Fibroblast of the conjunctiva (primary cell): Measurements from ENCODE around the gene CANX.

Experiments
- DNase-seq: peaks from one replicate; pipeline ENCODE4 v3.0.0-alpha.2; 2010; ENCODE audit warnings: low read depth

Gene CANX

GRCh38 chr5:179753971-179754370, 55.2 kb downstream of the CANX start:
- no peak for DNase-seq

- DNase-seq = no peak
These were observed 56.3 kb downstream of the CANX start for GRCh38 chr5:179755022-179755421.

GRCh38 chr5:179758955-179759354, 60.2 kb downstream of the CANX start:
- DNase-seq = no peak

- no peak for DNase-seq
These were observed 61.1 kb downstream of the CANX start for GRCh38 chr5:179759581-179760551.

- DNase-seq = no peak
These were observed 63.5 kb downstream of the CANX start for GRCh38 chr5:179762079-179762780.

- DNase-seq = no peak
These were observed 64.0 kb downstream of the CANX start for GRCh38 chr5:179762781-179763176.

GRCh38 chr5:179763215-179763945, 64.6 kb downstream of the CANX start:
- DNase-seq = peak; percentile 74

GRCh38 chr5:179764056-179764455, 65.3 kb downstream of the CANX start:
- DNase-seq = no peak

- peak; percentile 55 for DNase-seq
These were observed 66.6 kb downstream of the CANX start for GRCh38 chr5:179765400-179765799.

- DNase-seq = no peak
These were observed 67.4 kb downstream of the CANX start for GRCh38 chr5:179766021-179766725.

- DNase-seq = no peak
These were observed 68.1 kb downstream of the CANX start for GRCh38 chr5:179766726-179767455.

GRCh38 chr5:179767496-179768100, 68.8 kb downstream of the CANX start:
- no peak for DNase-seq

GRCh38 chr5:179768326-179769085, 69.7 kb downstream of the CANX start:
- DNase-seq = no peak

GRCh38 chr5:179769271-179769670, 70.5 kb downstream of the CANX start:
- DNase-seq = no peak

GRCh38 chr5:179769796-179770195, 71.0 kb downstream of the CANX start:
- no peak for DNase-seq

- no peak for DNase-seq
These were observed 72.6 kb downstream of the CANX start for GRCh38 chr5:179771311-179771895.

GRCh38 chr5:179772351-179772750, 73.6 kb downstream of the CANX start:
- DNase-seq = no peak

- DNase-seq = no peak
These were observed 74.9 kb downstream of the CANX start for GRCh38 chr5:179773686-179774040.

GRCh38 chr5:179774442-179774841, 75.7 kb downstream of the CANX start:
- DNase-seq = no peak
